SK-N-SH (cell line): ENCODE results near the gene UBE2Q1. TPM values are rescaled to one million over a fixed set of nuclear protein-coding genes. Genes with fewer than 3 reads are reported as not detected.

Experiments used
- CTCF ChIA-PET: fragments of 300-600, 350-600 bp; formaldehyde crosslinking; extraction: SDS; loops from one replicate; lab custom pipeline; 2021; lab: Yijun Ruan, JAX
- POLR2A ChIA-PET: fragments of 350-600 bp; sonication (Branson Sonifier 250); formaldehyde crosslinking; extraction: SDS; loops from one replicate; lab custom pipeline; 2020; ENCODE audit warnings: antibody characterized with exemption, inconsistent platforms; lab: Yijun Ruan, JAX
- DNase-seq: peaks from one replicate; pipeline ENCODE4 v3.0.0; 2012
- H2AFZ ChIP-seq: fragments of 200-600 bp; sonication (generic); 2 replicates; pipeline ENCODE4 v1.8.1; 2016; ENCODE audit warnings: antibody characterized with exemption, mild to moderate bottlenecking, low read depth
- H3F3A ChIP-seq: fragments of 200-600 bp; sonication (generic); replicated peaks from 2 replicates; pipeline ENCODE3; 2016; ENCODE audit warnings: antibody characterized with exemption, mild to moderate bottlenecking; ENCODE audit not compliant: insufficient read depth
- H3K27ac ChIP-seq, 2 experiments: fragments of 200-500 bp in 1 of 2; fragments of 200-600 bp in 1 of 2; sonication (Bioruptor generic) in 1 of 2; sonication (generic), shearing (Covaris generic) in 1 of 2; 2 replicates each; pipeline versions ENCODE4 v1.5.1 to v1.6.1; 2014 to 2016; ENCODE audit warnings: low read depth in 2 of 2, inconsistent platforms in 1 of 2, low read length in 1 of 2, mild to moderate bottlenecking in 1 of 2, mixed read lengths in 1 of 2
- H3K27me3 ChIP-seq: fragments of 200-600 bp; sonication (generic), shearing (Covaris generic); 2 replicates; pipeline ENCODE4 v1.6.1; 2016; ENCODE audit warnings: mixed run types; ENCODE audit not compliant: insufficient read depth
- H3K36me3 ChIP-seq, 2 experiments: fragments of 200-500 bp in 1 of 2; fragments of 200-600 bp in 1 of 2; sonication (Bioruptor generic) in 1 of 2; sonication (generic) in 1 of 2; replicated peaks in 1 of 2; 2 replicates each; pipeline versions ENCODE3 to v1.5.1; 2014 to 2016; ENCODE audit warnings: low read length in 1 of 2, mild to moderate bottlenecking in 1 of 2; ENCODE audit not compliant: insufficient read depth in 2 of 2, control insufficient read depth in 1 of 2
- H3K4me1 ChIP-seq, 2 experiments: fragments of 200-500 bp in 1 of 2; fragments of 200-600 bp in 1 of 2; sonication (Bioruptor generic) in 1 of 2; sonication (generic), shearing (Covaris generic) in 1 of 2; 2 replicates each; pipeline versions ENCODE4 v1.5.1 to v1.6.1; 2014 to 2016; ENCODE audit warnings: low read depth in 1 of 2, low read length in 1 of 2, mixed run types in 1 of 2; ENCODE audit not compliant: insufficient read depth in 2 of 2, control insufficient read depth in 1 of 2
- H3K4me2 ChIP-seq: fragments of 200-600 bp; sonication (generic), shearing (Covaris generic); 2 replicates; pipeline ENCODE4 v1.6.1; 2017; ENCODE audit warnings: mixed run types
- H3K4me3 ChIP-seq, 2 experiments: fragments of 200-500 bp in 1 of 2; fragments of 200-600 bp in 1 of 2; sonication (Bioruptor generic) in 1 of 2; sonication (generic), shearing (Covaris generic) in 1 of 2; 2 replicates each; pipeline versions ENCODE4 v1.5.1 to v1.8.1; 2014 to 2016; ENCODE audit warnings: low read depth in 2 of 2, inconsistent platforms in 1 of 2, low read length in 1 of 2, mild to moderate bottlenecking in 1 of 2, mixed read lengths in 1 of 2, moderate library complexity in 1 of 2
- H3K79me2 ChIP-seq: fragments of 200-600 bp; sonication (generic); 2 replicates; pipeline ENCODE4 v1.8.1; 2017; ENCODE audit warnings: mild to moderate bottlenecking; ENCODE audit not compliant: insufficient read depth
- H3K9ac ChIP-seq: fragments of 200-600 bp; sonication (generic); 2 replicates; pipeline ENCODE4 v1.6.1; 2017; ENCODE audit warnings: mixed run types
- H3K9me2 ChIP-seq: fragments of 200-600 bp; sonication (generic); 2 replicates; pipeline ENCODE4 v1.6.1; 2017; ENCODE audit warnings: mixed run types
- H3K9me3 ChIP-seq: fragments of 200-600 bp; sonication (generic); 2 replicates; pipeline ENCODE4 v1.6.1; 2017; ENCODE audit warnings: mixed run types, mild to moderate bottlenecking, moderate library complexity
- H4K20me1 ChIP-seq: fragments of 200-600 bp; sonication (generic); 2 replicates; pipeline ENCODE4 v1.6.1; 2017; ENCODE audit warnings: mild to moderate bottlenecking, mixed run types; ENCODE audit not compliant: insufficient read depth
- CHD2 ChIP-seq: fragments of 150-350 bp; IDR thresholded peaks from 2 replicates; pipeline ENCODE4 v1.6.1; 2018; ENCODE audit warnings: low read length; ENCODE audit not compliant: partially characterized antibody
- EP300 ChIP-seq, 2 experiments: IDR thresholded peaks; 2 replicates each; pipeline versions ENCODE4 v1.4.0 to v1.6.1; 2012; ENCODE audit warnings: borderline replicate concordance in 1 of 2, low read depth in 1 of 2, low read length in 1 of 2
- GATA2 ChIP-seq: sonication (generic); formaldehyde crosslinking; IDR thresholded peaks from 2 replicates; pipeline ENCODE4 v1.5.0; 2020; ENCODE audit warnings: mild to moderate bottlenecking, missing genetic modification reagents
- IRF3 ChIP-seq: fragments of 150-350 bp; IDR thresholded peaks from 2 replicates; pipeline ENCODE4 v1.6.1; 2016; ENCODE audit warnings: mild to moderate bottlenecking, low read depth, low read length
- MAX ChIP-seq: IDR thresholded peaks from 2 replicates; pipeline ENCODE4 v1.4.0; 2012; ENCODE audit warnings: low read depth
- MEF2A ChIP-seq: IDR thresholded peaks from 2 replicates; pipeline ENCODE4 v1.4.0; 2012; ENCODE audit warnings: low read depth, borderline replicate concordance
- MXI1 ChIP-seq: IDR thresholded peaks from 2 replicates; pipeline ENCODE4 v1.6.1; 2012; ENCODE audit warnings: mild to moderate bottlenecking, low read depth, low read length, improper control_type of control experiment
- NFIC ChIP-seq: IDR thresholded peaks from 2 replicates; pipeline ENCODE4 v1.4.0; 2012; ENCODE audit warnings: borderline replicate concordance
- YY1 ChIP-seq: IDR thresholded peaks from 2 replicates; pipeline ENCODE4 v1.4.0; 2012; ENCODE audit warnings: low read depth, mild to moderate bottlenecking
- WGBS: methylation state at CpG from one replicate; pipeline ENCODE4 v1.1.6; 2017; ENCODE audit warnings: low lambda C conversion rate; 5-methylcytosine and 5-hydroxymethylcytosine counted together
- polyA plus RNA-seq, 3 experiments: library from polyadenylated mRNA; depleted of rRNA; stranded (reverse); fragments of >200 nt; gene quantifications; 2 replicates each; pipeline ENCODE4 v1.2.3, GENCODE V29; 2012

UBE2Q1 gene
- polyA plus RNA-seq, 1 of the 3 experiments (the other 2 are of a cell fraction), result 12.5 TPM

GRCh38 chr1:154575147-154575927 is 16.9 kb upstream of the UBE2Q1 start:
- H3K4me2 ChIP-seq, result no peak overlapping the region
- H3K36me3 ChIP-seq, result peaks cover 10 to 36% of the 10 kb centered on the region in 2 experiments
- no peaks in the 10 kb centered on the region for H3K9me2 ChIP-seq
- ChIA-PET POLR2A (no interaction called here), CTCF (interaction anchor here (0.8 to 5.9 kb wide), 8 partner anchors 13 to 96 kb away, joined by 3 to 41 read pairs (median 6); no protein-coding TSS in a partner anchor)
- H3K27me3 ChIP-seq, result no peaks in the 10 kb centered on the region
- no peaks in the 10 kb centered on the region for H3K9me3 ChIP-seq
- H3K4me3 ChIP-seq, result no peak overlapping the region
- H3K27ac ChIP-seq, result peak overlapping the region in 1 of 2 experiments; percentile 62; a peak in 2 of 4 replicates
- TF ChIP-seq MEF2A (no peak), GATA2 (CRISPR knock-in tag) (0 out of 2 replicates have a peak, but pooled peaks have one; percentile 2)
- no peak overlapping the region for H2AFZ ChIP-seq
- peaks cover 0 to 34% of the 10 kb centered on the region in 2 experiments; a peak in 2 of 4 replicates for H3K4me1 ChIP-seq
- WGBS, result 83% methylated on average over 10 of the region's 10 CpGs
- H4K20me1 ChIP-seq, result no peaks in the 10 kb centered on the region
- H3F3A ChIP-seq, result no peaks in the 10 kb centered on the region
- H3K79me2 ChIP-seq, result no peaks in the 10 kb centered on the region
- DNase-seq, result no peak
- no peak overlapping the region for H3K9ac ChIP-seq

GRCh38 chr1:154574716-154575115 is 16.3 kb upstream of the UBE2Q1 start:
- Histone ChIP-seq H3K4me3 (no peak overlapping the region), H3K4me2 (no peak overlapping the region), H4K20me1 (no peaks in the 10 kb centered on the region), H3K9me3 (no peaks in the 10 kb centered on the region), H3K27ac (peak overlapping the region in 1 of 2 experiments; percentile 62; a peak in 2 of 4 replicates), H3K9ac (no peak overlapping the region), H3K27me3 (no peaks in the 10 kb centered on the region), H3K79me2 (no peaks in the 10 kb centered on the region), H3F3A (no peaks in the 10 kb centered on the region), H3K36me3 (peaks cover 6 to 30% of the 10 kb centered on the region in 2 experiments), H3K9me2 (no peaks in the 10 kb centered on the region), H2AFZ (no peak overlapping the region), H3K4me1 (peaks cover 0 to 34% of the 10 kb centered on the region in 2 experiments; a peak in 2 of 4 replicates)
- ChIA-PET CTCF (interaction anchor here (0.9 to 5.9 kb wide), 7 partner anchors 14 to 442 kb away, joined by 3 to 41 read pairs (median 5); no protein-coding TSS in a partner anchor), POLR2A (no interaction called here)
- 15% methylated on average over 7 of the region's 7 CpGs for WGBS
- DNase-seq, result peak; percentile 81
- peak; percentile 21; the same call in 1 of the 2 replicates for TF ChIP-seq NFIC
- TF ChIP-seq IRF3, result no peak
- 0 out of 2 replicates have a peak, but pooled peaks have one; percentile 51 for TF ChIP-seq MAX
- TF ChIP-seq CHD2, result peak; percentile 62
- peak in 1 of 2 experiments; percentile 39; a peak in 2 of 4 replicates for TF ChIP-seq EP300 (IDR thresholded peaks at IDR 0.05; ENCODE audit: borderline replicate concordance in 1 of 2, low read depth in 1 of 2, low read length in 1 of 2)
- peak; percentile 99 for TF ChIP-seq MXI1
- 0 out of 2 replicates have a peak, but pooled peaks have one; percentile 8 for TF ChIP-seq GATA2 (CRISPR knock-in tag)
- no peak for TF ChIP-seq YY1
